Amniotic epithelial cell (primary cell): ENCODE measurements around the gene FAM53A.
"Not testable (repeated sequence)": the region's sequence is repeated elsewhere in the genome, so short reads cannot be mapped to it uniquely, and the experiment has no call there.

Experiments
- DNase-seq: peaks from one replicate; pipeline ENCODE4 v3.0.0-alpha.2; 2010; ENCODE audit warnings: low read depth

The FAM53A gene

GRCh38 chr4:1717129-1718094 lies 33.3 kb upstream of the FAM53A start:
- DNase-seq: no peak

GRCh38 chr4:1716065-1716945 lies 32.2 kb upstream of the FAM53A start:
- no peak for DNase-seq

GRCh38 chr4:1715002-1715758 lies 31.1 kb upstream of the FAM53A start:
- no peak for DNase-seq

- DNase-seq: peak; percentile 15
These were observed 30.3 kb upstream of the FAM53A start for GRCh38 chr4:1714303-1715001.

- no peak for DNase-seq
These were observed 29.1 kb upstream of the FAM53A start for GRCh38 chr4:1713003-1713851.

GRCh38 chr4:1712216-1713002 lies 28.3 kb upstream of the FAM53A start, which contains the start of gene SLBP:
SLBP (minus strand) TSS chr4:1712319; CDS start chr4:1712188, 131 bp downstream.
- peak; percentile 96 for DNase-seq

GRCh38 chr4:1711571-1712215 lies 27.6 kb upstream of the FAM53A start:
- DNase-seq: peak; percentile 54

- peak; percentile 21 for DNase-seq
These were observed 27.0 kb upstream of the FAM53A start for GRCh38 chr4:1711055-1711570.

- DNase-seq: no peak
These were observed 24.5 kb upstream of the FAM53A start for GRCh38 chr4:1708581-1708980.

- DNase-seq: peak; percentile 46
These were observed 22.2 kb upstream of the FAM53A start for GRCh38 chr4:1706358-1706757.

GRCh38 chr4:1705732-1706131 lies 21.6 kb upstream of the FAM53A start:
- no peak for DNase-seq

GRCh38 chr4:1703867-1704266 lies 19.8 kb upstream of the FAM53A start:
- DNase-seq: no peak

- not testable (repeated sequence) for DNase-seq
These were observed 17.6 kb upstream of the FAM53A start for GRCh38 chr4:1701671-1702070.

GRCh38 chr4:1695913-1696312 lies 11.8 kb upstream of the FAM53A start:
- no peak for DNase-seq

- DNase-seq: peak; percentile 85
These were observed 9.2 kb upstream of the FAM53A start for GRCh38 chr4:1693131-1693896.

- DNase-seq: no peak
These were observed 7.7 kb upstream of the FAM53A start for GRCh38 chr4:1691737-1692373.

GRCh38 chr4:1690698-1691097 lies 6.6 kb upstream of the FAM53A start:
- no peak for DNase-seq
